ENCODE results near the gene SOX13.

Gene SOX13

GRCh38 chr1:204130178-204130577, 57.3 kb downstream of the SOX13 start:
- DNase-seq (ENCODE audit: low read depth in 3 of 3, low spot score in 1 of 3): no peak

- no peak for DNase-seq (ENCODE audit: low read depth in 3 of 3, low spot score in 1 of 3)
Measured at GRCh38 chr1:204130981-204131892, 58.3 kb downstream of the SOX13 start.

GRCh38 chr1:204131978-204132377, 59.1 kb downstream of the SOX13 start:
- no peak for DNase-seq (ENCODE audit: low read depth in 3 of 3, low spot score in 1 of 3)

GRCh38 chr1:204132718-204133117, 59.8 kb downstream of the SOX13 start:
- DNase-seq (ENCODE audit: low read depth in 3 of 3, low spot score in 1 of 3): no peak

DNA sequence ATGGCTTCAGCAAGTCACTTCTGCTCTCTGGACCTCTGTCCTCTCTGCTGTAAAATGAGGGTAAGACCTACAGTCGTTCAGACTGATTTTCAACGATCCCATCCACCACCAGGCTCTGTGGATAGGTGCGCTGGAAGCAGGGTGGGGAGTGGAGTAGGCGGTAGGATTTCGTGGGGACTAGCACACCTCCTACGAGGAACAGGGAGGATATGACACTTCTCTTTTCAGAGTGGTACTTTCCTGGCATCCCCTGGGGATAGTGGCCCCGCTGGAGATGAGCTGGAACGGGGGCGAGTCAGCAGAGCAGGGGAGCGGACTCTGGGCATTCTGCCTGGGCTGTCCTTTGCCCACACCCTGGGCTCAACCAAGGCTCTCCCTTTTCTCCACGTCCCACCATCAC, 61.2 kb downstream of the SOX13 start:
- no peak for DNase-seq (ENCODE audit: low read depth in 3 of 3, low spot score in 1 of 3)

DNA sequence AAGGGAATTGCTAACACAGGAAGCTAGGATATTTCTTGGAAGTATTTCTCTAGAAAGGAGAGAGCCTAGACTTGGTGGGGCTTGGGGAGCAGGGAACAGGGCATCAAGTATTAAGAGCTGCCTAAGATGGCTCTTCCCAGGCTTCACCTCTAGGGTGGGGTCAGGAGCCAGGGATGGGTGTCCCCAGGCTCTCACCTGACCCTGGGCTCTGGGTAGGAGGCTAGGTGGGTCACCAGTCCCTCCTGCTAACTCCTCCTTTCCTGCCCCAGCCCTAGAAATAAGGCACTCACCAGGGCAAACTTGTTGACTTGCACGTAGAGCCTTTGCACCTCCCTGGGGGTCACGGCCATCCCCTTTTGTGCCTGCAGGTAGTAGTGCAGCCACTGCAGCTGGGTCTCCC, 63.9 kb downstream of the SOX13 start:
- DNase-seq (ENCODE audit: low read depth in 3 of 3, low spot score in 1 of 3): no peak

GRCh38 chr1:204139088-204139487, 66.2 kb downstream of the SOX13 start:
- no peak for DNase-seq (ENCODE audit: low read depth in 3 of 3, low spot score in 1 of 3)

GRCh38 chr1:204139952-204140351, 67.0 kb downstream of the SOX13 start:
- no peak for DNase-seq (ENCODE audit: low read depth in 3 of 3, low spot score in 1 of 3)

DNA sequence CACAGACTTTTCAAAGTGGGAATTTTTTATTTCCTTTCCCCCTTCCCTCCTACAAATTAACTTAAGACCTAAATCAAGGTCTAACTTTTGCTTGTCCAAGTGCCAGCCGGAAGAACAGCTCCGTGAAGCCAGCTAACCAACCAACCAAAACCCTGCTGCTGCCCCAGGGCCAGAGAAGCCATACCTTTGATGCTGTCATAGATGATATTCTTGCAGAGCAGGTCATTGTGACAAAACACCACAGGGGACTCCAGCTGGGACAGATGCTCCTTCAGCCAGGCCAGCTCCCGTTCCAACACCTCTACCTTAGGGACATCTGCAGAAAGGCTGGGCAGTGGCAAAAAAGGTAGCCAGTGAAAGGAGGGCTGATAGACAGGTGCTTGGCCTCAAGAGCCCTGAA, 68.2 kb downstream of the SOX13 start:
- no peak for DNase-seq (ENCODE audit: low read depth in 3 of 3, low spot score in 1 of 3)

- DNase-seq (ENCODE audit: low read depth in 3 of 3, low spot score in 1 of 3): no peak
Measured at GRCh38 chr1:204142032-204142974, 69.4 kb downstream of the SOX13 start.

- no peak for DNase-seq (ENCODE audit: low read depth in 3 of 3, low spot score in 1 of 3)
Measured at GRCh38 chr1:204143276-204144041, 70.5 kb downstream of the SOX13 start.

GRCh38 chr1:204145033-204145504, 72.2 kb downstream of the SOX13 start:
- DNase-seq (ENCODE audit: low read depth in 3 of 3, low spot score in 1 of 3): no peak

DNA sequence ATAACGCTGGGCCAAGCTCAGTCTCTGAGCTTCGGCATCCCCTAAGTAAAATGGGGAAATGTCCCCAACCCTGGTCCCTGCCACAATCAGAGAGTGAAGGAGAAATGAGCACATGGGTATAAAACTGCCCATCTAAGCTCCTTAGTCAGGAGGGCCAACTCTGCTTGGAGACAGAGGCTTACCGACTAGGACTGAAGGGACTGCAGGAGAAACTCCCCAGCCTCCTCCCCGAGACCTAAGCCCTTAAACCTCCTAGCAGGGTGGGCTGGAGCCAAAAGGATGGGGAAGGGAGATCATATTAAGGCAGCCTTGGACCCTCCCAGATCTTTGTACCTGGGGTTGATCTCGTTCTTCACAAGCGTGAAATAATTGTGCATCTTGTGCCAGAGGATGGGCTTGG, 73.4 kb downstream of the SOX13 start:
- no peak for DNase-seq (ENCODE audit: low read depth in 3 of 3, low spot score in 1 of 3)

DNA sequence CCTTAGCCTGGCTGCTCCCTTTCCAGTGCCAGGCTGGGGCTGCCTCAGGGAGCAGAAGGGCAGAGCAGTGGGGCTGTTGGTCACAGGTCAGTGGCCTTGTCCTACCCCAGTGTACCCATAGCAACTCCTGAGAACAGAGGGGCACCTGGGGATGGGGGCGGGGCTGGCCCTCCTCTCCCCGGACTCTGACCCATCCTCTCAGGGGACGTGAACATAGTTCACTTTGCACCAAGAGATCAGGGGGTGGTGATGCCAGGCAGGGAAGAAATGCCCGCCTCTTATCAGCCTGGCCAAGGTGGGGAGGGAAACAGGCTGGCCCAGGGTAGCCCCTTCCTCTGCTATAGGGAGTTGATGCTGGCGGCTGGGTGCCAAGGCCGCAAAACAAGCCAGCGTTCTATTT, 74.0 kb downstream of the SOX13 start:
- no peak for DNase-seq (ENCODE audit: low read depth in 3 of 3, low spot score in 1 of 3)

DNA sequence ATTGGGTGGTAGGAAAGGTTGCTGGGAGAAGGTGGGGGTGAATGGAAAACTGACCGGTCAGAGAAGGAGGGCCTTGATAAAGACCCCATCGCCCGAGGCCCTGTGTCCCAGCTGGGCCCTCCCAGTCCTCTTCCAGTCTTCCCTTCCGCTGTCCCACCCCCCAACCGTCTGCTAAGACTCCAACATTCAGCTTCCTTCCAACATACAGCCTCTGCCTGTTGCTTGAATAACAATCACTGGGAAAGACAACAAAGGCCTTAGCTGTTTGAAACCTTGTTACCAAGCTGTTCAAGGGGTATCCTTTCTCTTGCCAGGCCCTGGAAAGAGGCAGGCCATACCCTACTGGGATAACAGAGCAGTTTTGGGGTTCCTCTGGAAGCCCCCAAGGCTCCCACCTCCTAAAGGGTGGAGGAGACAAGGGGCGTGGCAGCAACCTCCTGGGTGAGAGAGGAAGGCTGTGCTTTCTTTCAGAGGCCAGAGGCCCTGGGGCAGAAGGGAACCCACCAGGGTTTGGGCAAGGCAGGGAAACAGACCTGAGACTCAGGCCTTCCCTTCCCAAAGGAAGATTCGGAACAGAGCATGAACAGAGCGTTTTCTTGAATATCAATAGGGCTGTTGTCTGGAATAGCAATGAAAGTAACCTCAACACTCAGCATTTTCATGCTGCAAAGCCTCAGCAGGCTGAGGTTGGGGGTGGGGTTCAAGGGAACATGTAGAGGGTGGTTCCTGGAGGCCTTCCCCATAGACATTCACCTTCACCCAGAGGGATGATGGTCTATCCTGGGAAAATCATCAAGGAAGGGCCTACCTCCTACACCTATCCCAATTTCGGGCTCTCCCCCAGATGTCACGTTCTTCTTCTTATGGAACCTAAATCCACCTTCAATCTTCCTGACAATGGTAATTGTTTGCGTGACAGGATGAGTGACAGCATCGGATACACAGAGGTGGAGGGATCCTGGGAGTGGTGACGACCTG, 74.8 kb downstream of the SOX13 start:
- no peak for DNase-seq (ENCODE audit: low read depth in 3 of 3, low spot score in 1 of 3)

- DNase-seq (ENCODE audit: low read depth in 3 of 3, low spot score in 1 of 3): no peak
Measured at GRCh38 chr1:204149107-204149506, 76.2 kb downstream of the SOX13 start.

DNA sequence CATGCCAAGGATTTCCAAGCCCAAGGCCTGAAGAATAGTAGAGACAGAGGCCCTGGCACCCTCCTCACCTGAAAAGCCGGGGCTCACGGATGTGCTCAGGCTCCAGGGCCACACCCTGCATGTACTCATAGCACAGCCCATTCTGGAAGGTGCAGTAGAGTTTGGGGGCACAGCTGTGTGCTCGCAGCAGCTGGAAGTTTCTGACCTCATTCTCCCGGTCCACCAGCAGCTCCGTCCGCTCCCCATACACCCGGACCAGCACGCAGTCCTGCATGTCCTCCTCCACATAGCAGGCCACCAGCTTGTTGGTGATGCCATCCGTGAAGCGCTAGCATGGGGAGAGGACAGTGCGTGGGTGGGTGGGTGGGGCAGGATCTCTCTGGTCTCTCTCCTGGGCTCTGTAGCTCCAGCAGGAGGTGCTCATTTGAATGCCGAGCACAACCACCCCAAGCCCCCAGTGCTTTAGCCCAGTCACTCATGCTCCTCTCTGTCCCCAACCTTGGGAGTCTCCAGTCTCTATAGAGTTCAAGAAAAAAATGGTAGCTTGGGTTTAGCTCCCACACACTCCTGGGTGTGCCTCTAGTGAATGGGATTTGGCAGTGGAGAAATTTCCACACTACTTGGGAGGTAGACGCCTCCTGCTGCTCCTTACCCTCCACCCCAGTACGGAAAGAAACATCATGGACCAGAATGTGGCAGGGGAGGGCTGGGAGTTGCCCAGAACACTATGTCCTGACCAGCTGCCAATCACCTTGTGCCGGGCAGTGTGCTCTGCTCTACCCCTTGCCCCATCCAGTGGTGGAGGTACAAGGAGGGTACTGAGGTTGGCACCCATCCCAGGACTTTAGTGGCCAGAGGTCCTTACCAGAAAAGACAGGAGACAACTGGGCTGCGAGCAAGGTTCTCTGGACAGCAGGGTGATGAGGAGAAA, 77.0 kb downstream of the SOX13 start:
- DNase-seq (ENCODE audit: low read depth in 3 of 3, low spot score in 1 of 3): no peak

- no peak for DNase-seq (ENCODE audit: low read depth in 3 of 3, low spot score in 1 of 3)
Measured at GRCh38 chr1:204150702-204151551, 78.0 kb downstream of the SOX13 start.
